Measurements from ENCODE around the gene AKR7A2. TPM values are rescaled to one million over a fixed set of nuclear protein-coding genes. Genes with fewer than 3 reads are reported as not detected.
A peak's percentile ranks its signal among the peaks of the same experiment; 100 is the strongest.

Gene AKR7A2
- total and polyA plus RNA-seq, 9 of the 15 experiments (the other 6 are each of a cell fraction or from before 2014, with no cell fraction given) = 2.0 to 78.4 (median 49.4) TPM

- TF ChIP-seq ZFP30 (CRISPR knock-in tag; IDR thresholded peaks at IDR 0.05; ENCODE audit: borderline replicate concordance) (no peak), ESRRA (IDR thresholded peaks at IDR 0.05; ENCODE audit: borderline replicate concordance, low read depth) (0 out of 2 replicates have a peak, but pooled peaks have one; percentile 26), ZNF134 (CRISPR knock-in tag; conservative IDR thresholded peaks at IDR 0.05) (no peak), HDAC8 (tag; IDR thresholded peaks at IDR 0.05) (no peak), ETV5 (CRISPR knock-in tag; IDR thresholded peaks at IDR 0.05; ENCODE audit: low read depth) (no peak), CHAMP1 (IDR thresholded peaks at IDR 0.05) (no peak), MBD2 (IDR thresholded peaks at IDR 0.05; ENCODE audit: borderline replicate concordance, low read depth) (no peak), ZNF23 (CRISPR knock-in tag; IDR thresholded peaks at IDR 0.05) (no peak), SMARCC2 (IDR thresholded peaks at IDR 0.05; ENCODE audit: low read depth) (no peak), CREBBP (IDR thresholded peaks at IDR 0.05; ENCODE audit: low read depth, low read length) (no peak), KLF16 (IDR thresholded peaks at IDR 0.05) (no peak), ZKSCAN3 (CRISPR knock-in tag; IDR thresholded peaks at IDR 0.05) (no peak), CSDE1 (IDR thresholded peaks at IDR 0.05) (no peak)
- TF ChIP-seq, protein P1, sequence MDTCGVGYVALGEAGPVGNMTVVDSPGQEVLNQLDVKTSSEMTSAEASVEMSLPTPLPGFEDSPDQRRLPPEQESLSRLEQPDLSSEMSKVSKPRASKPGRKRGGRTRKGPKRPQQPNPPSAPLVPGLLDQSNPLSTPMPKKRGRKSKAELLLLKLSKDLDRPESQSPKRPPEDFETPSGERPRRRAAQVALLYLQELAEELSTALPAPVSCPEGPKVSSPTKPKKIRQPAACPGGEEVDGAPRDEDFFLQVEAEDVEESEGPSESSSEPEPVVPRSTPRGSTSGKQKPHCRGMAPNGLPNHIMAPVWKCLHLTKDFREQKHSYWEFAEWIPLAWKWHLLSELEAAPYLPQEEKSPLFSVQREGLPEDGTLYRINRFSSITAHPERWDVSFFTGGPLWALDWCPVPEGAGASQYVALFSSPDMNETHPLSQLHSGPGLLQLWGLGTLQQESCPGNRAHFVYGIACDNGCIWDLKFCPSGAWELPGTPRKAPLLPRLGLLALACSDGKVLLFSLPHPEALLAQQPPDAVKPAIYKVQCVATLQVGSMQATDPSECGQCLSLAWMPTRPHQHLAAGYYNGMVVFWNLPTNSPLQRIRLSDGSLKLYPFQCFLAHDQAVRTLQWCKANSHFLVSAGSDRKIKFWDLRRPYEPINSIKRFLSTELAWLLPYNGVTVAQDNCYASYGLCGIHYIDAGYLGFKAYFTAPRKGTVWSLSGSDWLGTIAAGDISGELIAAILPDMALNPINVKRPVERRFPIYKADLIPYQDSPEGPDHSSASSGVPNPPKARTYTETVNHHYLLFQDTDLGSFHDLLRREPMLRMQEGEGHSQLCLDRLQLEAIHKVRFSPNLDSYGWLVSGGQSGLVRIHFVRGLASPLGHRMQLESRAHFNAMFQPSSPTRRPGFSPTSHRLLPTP (IDR thresholded peaks at IDR 0.05; ENCODE audit: borderline replicate concordance, extremely low read depth, insufficient read length) = no peak
- TF ChIP-seq, protein P2, sequence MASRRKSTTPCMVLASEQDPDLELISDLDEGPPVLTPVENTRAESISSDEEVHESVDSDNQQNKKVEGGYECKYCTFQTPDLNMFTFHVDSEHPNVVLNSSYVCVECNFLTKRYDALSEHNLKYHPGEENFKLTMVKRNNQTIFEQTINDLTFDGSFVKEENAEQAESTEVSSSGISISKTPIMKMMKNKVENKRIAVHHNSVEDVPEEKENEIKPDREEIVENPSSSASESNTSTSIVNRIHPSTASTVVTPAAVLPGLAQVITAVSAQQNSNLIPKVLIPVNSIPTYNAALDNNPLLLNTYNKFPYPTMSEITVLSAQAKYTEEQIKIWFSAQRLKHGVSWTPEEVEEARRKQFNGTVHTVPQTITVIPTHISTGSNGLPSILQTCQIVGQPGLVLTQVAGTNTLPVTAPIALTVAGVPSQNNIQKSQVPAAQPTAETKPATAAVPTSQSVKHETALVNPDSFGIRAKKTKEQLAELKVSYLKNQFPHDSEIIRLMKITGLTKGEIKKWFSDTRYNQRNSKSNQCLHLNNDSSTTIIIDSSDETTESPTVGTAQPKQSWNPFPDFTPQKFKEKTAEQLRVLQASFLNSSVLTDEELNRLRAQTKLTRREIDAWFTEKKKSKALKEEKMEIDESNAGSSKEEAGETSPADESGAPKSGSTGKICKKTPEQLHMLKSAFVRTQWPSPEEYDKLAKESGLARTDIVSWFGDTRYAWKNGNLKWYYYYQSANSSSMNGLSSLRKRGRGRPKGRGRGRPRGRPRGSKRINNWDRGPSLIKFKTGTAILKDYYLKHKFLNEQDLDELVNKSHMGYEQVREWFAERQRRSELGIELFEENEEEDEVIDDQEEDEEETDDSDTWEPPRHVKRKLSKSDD (conservative IDR thresholded peaks at IDR 0.05; ENCODE audit: low read length) = no peak
- TF ChIP-seq, protein P3, sequence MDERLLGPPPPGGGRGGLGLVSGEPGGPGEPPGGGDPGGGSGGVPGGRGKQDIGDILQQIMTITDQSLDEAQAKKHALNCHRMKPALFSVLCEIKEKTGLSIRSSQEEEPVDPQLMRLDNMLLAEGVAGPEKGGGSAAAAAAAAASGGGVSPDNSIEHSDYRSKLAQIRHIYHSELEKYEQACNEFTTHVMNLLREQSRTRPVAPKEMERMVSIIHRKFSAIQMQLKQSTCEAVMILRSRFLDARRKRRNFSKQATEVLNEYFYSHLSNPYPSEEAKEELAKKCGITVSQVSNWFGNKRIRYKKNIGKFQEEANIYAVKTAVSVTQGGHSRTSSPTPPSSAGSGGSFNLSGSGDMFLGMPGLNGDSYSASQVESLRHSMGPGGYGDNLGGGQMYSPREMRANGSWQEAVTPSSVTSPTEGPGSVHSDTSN (CRISPR knock-in tag; IDR thresholded peaks at IDR 0.05; ENCODE audit: low read depth) = no peak
- TF ChIP-seq, protein P3 (tag; conservative IDR thresholded peaks at IDR 0.05; ENCODE audit: low read depth) = no peak
Measured at GRCh38 chr1:19344372-19344810, 32.4 kb upstream of the AKR7A2 start (continued).

All from K562 (cell line).